ENCODE results near the gene STK38. TPM values are rescaled to one million over a fixed set of nuclear protein-coding genes. Genes with fewer than 3 reads are reported as not detected.
A peak's percentile ranks its signal among the peaks of the same experiment; 100 is the strongest.
"Not testable (repeated sequence)": the region's sequence is repeated elsewhere in the genome, so short reads cannot be mapped to it uniquely, and the experiment has no call there.

Gene STK38
- total RNA-seq (2014; rRNA removed; shearing (Covaris generic)), result 22.3 and 25.7 TPM in 2 replicates

DNA sequence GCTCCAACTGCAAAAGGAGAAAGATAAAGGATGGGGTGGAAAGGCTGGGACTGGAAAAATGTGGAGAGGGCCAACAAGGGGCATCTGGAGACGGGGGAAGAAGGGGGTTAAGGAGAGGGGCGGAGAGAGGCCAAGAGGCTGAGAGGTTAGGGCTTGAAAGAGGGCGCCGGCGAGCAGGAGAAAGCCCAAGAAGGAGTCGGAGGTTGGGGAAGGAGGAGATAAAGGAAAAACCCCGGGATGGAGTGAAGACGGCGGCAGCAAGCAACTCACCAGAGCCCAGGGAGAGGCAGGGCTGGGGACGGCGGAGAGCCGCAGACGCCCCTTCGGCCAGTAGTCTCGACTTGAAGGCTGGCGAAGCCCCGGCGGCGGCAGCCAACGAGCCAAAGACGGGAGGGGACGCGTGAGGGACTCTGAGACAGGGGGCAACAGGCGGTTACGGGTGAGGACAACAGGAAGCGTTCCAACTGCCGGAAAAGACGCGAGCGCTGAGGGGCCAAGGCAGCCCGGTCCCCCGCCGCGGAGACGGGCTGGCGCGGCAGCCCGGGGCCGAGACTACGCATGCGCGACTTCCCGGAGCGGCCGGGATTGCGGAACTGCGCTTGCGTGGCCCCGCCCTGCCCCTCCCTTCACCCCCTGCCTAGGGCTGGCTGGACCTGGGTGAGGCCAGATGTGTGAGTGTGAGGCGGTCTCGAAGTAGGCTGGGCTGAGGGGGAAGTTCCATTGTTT, at the start of gene STK38:
Gene STK38, minus strand, starts transcription at position 560 of the 726 bp plus-strand sequence. CDS start 7,277 bp downstream, outside the sequence.
- DNase-seq (ENCODE audit: low read depth), result peak; percentile 85

DNA sequence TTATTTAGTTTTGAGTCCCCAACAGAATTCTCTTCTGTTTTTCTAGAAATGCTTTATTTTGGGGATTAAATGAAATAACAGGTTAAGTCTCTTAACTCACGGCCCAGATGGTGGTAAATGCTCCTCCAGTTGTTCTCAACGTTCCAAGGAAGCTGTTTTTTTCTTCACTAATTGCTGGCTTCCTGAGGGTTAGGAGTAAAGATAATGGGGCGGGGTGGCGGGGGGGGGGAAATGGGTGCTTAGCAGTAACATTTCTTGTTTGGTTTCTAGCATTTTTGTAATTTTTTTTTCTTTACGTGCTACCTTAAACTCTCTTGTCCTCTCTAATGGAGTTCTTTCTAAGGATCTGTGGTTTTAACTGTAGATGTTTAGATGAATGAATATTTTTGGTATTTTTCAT, 49.1 kb upstream of the STK38 start:
- peak; percentile 43 for DNase-seq (ENCODE audit: low read depth)

DNA sequence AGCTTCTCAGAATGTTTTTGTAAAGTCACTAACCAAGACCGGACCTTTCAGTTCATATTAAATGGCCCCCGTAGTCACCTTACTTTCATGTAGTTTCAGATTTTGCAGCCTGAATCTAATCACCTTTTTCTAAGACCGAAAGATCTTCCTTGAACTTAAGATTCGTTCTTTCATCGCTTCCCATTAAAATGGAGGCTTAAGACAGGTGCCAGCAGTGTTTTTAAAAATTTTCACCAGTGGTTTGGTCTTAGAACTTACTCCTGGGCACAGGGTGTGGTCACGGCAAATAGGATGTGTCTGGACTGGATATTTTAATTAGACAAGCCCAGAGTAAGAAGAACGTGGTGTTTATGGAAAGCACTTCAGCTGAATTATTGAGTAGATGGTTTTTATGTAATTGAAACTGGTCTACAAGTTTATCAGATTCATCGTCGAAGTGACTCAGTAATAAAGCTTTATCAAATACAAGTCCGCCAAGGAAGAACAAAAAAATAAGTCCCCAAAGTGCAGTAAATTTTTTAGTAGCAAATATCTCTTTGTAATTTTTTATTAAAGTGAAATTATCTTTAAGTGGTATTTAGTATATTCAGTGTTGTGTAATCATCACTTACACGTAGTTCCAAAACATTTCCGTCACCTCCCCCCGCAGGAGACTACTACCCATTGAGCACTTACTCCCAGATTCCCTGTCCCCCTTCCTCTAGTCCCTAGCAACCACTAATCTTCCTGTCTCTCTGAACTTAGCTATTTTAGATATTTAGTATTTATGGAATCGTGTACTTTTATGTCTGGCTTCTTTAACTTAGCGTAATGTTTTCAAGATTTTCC, 47.8 kb upstream of the STK38 start:
- peak; percentile 55 for DNase-seq (ENCODE audit: low read depth)

DNA sequence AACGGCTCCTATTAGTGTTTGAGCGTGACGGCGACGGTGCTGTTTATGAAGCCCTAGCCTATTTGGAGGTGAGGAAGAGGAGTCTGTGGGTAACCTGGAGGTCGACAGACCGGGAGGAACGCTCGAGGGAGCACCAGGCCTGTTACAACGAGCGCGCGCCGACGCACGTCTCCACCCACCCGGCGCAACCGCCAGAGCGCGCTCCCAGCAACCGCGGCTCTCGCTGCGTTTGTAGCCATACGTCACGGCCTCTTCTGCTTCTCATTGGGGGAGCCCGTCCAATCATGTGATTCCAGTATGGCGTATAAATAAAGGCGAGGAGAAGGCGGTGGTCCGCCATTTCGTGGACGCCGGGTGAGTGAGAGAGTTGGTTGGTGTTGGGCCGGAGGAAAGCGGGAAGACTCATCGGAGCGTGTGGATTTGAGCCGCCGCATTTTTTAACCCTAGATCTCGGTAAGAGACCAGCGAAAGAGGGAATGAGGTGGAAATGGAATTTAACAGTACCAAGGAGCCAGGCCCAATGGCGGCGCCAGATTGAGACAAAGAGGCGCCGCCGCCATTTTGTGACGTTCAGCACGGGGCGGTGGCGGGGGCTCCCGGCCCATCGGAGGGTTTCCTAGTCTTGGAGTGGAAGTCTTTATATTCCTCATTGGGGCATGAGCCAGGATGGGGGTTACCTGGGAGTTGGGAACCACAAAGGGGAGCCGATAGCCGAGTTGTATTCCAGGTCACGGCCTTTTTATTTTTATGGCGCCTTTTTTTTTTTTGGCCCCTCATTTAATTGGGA, 46.9 kb upstream of the STK38 start, which contains the start of gene SRSF3:
Gene SRSF3, plus strand, starts transcription at position 334 of the 787 bp plus-strand sequence. CDS start 2,401 bp downstream, outside the sequence.
- peak; percentile 98 for DNase-seq (ENCODE audit: low read depth)

DNA sequence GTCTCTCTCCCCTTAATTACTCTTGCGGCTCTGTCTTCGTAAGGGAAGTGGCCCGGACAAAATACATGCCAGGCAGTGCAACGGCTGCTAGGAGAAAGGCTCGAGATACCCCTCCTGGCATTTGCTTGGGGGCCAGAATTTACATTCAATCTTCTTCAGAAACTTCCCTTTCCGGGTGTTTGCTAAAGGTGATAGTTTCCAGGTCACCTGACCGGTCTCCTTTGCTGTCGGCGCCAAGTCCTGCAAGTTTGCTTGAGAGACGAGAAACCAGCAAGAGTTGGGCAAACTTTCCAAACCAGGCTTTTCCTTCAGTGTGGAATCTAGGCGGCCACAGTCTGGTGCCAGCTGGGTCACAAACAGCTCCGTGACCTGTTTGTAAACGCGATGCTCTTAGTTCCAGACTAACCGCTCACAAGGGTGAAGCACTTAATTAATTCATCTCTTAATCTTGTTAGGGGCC, 46.3 kb upstream of the STK38 start:
- peak; percentile 73 for DNase-seq (ENCODE audit: low read depth)

DNA sequence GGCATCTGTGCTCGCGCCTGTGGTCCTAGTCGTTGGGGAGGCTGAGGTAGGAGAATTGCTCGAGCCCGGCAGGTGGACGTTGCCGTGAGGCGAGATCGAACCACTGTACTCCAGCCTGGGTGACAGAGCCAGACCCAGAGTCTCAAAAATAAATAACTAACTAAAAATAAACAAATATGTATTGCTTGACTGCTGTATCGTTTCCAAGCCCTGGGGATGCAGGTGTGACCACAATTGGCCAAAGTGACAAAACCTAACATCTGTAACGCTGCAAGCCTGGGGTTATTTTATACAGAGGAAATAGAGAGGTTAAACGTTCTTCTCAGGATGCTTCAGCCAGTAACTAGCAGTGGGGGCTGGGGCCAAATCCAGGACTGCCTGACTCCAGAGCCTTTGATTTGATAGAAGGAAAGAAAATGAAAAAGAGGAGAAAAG, 45.0 kb upstream of the STK38 start:
- no peak for DNase-seq (ENCODE audit: low read depth)

DNA sequence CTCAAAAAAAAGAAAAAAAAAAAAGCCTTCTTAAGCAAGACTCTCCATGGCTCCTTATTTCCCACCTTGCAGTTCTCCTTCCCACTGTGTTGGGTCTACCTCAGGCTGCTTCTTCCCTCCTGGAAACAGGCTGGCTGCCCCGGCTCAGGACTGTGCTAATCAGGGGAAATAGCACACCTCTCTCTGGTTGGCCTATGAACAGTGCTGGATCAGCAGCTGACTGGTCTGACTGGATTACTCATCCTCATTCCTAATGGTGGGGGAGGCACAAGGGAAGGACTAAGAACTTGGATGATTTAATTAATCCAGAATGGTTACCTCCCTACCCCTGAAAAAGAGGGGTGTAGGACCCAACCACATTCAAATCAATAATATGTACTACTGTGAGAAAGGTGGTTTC, 43.0 kb upstream of the STK38 start:
- DNase-seq (ENCODE audit: low read depth), result peak; percentile 74

DNA sequence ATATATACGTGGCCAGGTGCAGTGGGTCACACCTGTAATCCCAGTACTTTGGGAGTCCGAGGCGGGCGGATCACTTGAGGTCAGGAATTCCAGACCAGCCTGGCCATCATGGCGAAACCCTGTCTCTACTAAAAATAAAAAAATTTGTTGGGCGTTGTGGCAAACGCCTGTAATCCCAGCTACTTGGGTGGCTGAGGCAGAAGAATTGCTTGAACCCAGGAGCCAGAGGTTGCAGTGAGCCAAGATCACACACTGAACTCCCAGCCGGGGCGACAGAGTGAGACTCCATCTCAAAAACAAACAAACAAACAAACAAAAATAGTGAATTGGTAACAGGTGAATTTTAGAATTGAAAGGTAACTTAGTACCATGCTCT, 41.7 kb upstream of the STK38 start:
- not testable (repeated sequence) for DNase-seq (ENCODE audit: low read depth)

DNA sequence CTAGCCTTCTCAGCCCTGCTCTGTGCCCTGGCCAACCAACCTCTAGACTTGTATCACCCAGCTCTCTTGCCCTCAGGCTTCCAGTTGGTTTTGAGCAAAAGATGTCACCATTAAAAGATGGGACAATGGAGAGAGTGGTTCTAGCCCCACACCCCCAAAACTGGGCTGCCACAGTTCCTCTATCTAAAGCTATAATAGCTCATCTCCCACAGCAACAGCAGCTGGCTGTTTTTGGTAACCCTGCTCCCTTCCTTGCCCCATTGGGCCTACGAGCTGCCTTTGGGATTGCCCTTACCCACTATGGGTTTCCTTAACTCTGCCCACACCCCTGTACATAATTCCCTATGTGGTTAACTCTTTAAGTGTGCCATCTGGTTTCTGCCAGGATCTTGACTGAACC, 39.3 kb upstream of the STK38 start:
- DNase-seq (ENCODE audit: low read depth), result no peak

DNA sequence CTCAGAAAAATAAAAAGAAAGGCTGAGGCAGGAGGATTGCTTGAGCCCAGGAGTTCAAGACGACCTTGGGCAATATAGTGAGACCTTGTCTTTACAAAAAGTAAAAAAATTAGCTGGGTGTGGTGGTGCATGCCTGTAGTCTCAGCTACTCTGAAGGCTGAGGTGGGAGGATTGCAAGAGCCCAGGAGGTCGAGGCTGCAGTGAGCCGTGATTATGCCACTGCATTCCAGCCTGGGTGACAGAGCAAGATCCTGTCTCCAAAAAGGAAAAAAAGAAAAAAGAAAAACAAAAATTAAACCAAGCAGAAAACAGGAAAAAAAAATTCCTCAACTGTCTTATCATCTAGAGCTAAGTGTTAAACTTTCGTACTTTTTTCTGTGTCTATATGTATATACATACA, 34.4 kb upstream of the STK38 start:
- no peak for DNase-seq (ENCODE audit: low read depth)

DNA sequence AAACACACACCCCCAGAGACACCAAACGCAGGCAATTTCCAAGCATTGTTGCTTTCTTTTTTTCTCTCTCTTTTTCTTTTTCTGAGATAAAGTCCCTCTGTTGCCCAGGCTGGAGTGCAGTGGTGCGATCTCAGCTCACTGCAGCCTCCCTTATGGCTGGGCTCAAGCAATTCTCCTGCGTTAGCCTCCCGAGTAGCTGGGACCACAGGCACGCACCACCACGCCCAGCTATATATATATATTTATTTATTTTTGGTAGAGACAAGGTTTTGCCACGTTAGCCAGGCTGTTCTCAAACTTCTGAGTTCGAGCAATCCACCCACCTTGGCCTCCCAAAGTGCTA, 32.9 kb upstream of the STK38 start:
- DNase-seq (ENCODE audit: low read depth), result no peak

DNA sequence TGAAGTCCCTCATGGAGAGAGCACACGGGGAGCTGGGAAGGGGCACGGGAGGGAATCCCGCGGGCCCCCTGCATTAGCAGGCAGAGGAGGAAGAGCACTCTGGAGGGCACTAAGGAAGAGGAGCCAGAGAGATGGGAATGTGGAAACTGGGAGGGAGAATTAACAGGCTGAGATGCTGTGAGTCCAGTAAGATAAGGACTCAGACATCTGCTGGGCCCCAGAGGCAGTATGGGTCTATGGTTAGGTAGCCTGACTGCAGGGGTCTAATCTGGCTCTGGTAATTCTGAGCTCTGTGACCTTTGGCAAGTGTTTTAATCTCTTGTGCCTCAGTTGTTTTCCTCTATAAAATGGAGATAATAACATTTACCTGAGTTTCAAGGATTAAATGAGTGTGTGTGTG, 31.2 kb upstream of the STK38 start:
- no peak for DNase-seq (ENCODE audit: low read depth)

DNA sequence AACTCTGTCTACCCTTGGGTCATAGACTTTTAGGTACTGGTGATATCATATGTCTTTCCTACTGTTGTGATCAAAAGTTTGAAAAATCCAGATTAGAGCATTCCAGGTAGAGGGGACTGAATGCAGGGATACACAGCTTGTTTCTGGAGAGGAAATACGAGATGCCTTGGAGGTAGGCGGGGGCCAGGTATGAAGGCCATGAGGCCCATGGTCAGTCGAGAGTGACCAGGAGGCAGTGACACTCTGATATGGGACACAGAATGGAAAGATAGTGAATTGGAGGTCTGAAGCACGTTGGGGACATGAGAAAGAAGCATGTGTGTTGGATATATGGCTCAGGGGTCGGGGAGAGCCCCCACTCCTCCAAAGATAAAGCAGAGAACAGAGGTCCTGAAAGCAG, 30.8 kb upstream of the STK38 start:
- DNase-seq (ENCODE audit: low read depth), result no peak

DNA sequence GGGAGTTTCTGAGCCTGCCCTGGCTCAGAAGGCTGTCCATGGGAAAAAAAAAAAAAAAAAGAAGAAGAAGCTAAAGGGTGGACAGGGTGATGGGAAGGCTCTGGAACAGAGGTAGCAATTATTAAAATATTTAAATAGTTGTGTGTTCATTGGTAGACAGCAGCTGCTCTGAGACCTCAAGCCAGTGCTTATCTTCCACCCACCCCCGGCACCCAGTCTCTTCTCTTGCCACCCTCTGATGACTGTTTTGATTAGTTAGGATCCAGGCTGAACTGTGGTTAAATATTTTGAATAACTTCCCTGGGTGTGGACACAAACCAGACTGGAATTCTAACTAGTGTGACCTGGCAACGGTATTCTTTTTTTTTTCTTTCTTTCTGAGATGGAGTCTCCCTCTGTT, 30.0 kb upstream of the STK38 start:
- DNase-seq (ENCODE audit: low read depth), result peak; percentile 76

DNA sequence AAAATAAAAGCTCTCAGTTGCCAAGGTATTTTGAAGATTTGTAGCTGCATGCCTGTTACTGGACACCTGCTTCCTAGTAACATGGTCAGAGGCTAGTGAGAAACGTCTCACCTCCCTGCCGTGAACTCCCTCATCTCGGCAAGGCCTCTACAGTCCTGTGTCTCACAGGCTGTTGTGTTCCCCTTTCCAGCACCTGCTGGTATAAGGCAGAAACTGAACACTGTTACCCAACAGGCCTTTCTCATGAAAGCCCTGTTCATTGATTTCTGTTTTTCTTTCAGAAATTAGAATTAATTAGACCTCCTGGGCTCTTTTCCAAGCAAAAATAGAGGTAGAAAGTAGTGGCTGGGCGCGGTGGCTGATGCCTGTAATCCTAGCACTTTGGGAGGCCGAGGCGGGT, 29.3 kb upstream of the STK38 start:
- DNase-seq (ENCODE audit: low read depth), result no peak

DNA sequence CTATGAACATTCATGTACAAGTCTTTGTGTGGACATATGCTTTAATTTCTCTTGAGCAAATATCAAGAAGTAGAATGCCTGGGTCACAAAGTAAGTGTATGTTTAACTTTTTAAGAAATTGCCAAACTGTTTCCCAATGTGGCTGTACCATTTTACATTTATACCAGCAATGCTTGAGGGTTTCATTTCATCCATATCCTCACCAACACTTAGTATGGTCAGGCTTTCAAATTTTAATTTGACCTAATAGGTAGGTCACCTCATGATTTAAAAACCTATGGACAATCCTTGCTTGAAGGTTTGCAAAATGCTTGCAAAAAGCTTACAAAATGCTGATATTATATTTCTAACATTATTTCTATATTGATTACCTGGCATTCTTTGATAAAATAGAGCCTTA, 27.4 kb upstream of the STK38 start:
- DNase-seq (ENCODE audit: low read depth), result no peak

DNA sequence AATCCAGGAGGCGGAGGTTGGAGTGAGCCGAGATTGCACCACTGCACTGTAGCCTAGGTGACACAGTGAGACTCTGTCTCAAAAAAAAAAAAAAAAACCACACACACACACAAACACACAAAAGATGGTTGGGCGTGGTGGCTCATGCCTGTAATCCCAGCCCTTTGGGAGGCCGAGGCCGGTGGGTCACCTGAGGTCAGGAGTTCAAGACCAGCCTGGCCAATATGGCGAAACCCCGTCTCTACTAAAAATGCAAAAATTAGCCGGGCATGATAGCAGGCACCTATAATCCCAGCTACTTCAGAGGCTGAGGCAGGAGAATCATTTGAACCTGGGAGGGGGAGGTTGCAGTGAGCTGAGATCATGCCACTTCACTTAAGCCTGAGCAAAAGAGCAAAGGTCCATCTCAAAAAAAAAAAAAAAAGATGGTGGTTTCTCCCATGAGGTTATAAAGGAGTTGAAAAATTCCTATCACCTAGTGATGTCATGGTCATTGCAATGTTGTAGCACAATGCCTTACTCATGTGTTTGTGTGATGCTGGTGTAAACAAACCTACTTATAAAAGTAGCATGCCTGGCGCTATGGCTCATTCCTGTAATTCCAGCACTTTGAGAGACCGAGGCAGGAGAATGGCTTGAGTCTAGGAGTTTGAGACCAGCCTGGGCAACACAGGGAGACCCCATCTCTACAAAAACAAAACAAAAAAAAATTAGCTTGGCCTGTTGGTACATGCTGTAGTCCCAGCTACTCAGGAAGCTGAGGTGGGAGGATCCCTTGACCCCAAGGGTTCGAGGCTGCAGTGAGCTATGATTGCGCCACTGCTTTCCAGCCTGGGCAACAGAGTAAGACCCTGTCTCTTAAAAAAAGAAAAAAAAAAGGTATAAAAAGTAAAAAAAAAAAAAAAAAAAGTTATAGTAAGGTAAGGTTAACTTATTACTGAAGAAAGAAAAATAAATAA, 25.4 kb upstream of the STK38 start:
- DNase-seq (ENCODE audit: low read depth), result not testable (repeated sequence)

DNA sequence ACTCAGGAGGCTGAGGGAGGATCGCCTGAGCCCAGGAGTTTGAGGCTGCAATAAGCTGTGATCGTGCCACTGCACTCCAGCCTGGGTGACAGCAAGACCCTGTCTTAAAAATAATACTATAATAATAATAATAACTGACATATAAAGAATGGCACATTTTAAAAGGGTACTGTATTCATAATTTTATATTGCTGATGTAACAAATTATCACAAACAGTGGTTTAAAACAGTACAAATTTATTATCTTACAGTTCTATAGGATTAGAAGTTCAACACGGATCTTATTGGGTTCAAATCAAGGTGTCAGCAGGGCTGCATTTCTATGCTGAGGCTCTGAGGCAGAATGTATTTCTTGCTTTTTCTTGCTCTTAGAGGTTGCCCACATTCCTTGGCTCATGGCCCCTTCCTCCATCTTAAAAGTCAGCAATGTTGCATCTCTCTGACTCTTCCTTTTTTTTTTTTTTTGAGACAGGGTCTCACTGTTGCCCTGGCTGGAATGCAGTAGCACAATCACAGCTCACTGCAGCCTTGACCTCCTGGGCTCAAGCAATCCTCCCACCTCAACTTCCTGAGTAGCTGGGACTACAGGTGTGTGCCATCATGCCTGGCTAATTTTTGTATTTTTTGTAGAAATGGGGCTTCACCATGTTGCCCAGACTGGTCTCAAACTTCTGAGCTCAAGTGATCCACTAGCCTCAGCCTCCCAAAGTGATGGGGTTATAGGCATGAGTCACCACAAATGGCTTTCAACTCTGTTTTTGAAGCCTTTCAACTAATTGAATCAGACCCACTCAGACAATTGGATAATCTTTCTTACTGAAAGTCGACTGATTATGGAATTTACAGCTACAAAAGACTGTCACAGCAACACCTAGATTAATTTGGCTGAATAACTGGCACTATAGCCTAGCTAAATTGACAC, 24.1 kb upstream of the STK38 start:
- DNase-seq (ENCODE audit: low read depth), result no peak

DNA sequence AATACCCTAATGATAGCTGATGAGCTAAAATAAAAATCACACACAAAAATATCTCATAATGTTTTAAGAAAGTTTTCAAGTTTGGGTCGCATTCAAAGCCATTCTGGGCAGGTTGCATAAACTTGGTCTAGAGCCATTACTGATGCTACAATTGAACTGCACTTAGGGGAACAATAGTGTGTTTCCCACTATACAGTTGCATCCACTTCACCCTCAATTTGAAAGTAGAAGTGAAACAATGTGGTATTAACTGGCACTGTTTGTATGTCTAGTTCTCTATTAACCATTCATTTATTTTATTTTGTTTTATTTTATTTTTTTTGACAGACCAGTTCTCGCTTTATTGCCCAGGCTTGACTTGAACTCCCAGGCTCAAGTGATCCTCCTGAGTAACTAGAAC, 23.0 kb upstream of the STK38 start:
- DNase-seq (ENCODE audit: low read depth), result no peak

DNA sequence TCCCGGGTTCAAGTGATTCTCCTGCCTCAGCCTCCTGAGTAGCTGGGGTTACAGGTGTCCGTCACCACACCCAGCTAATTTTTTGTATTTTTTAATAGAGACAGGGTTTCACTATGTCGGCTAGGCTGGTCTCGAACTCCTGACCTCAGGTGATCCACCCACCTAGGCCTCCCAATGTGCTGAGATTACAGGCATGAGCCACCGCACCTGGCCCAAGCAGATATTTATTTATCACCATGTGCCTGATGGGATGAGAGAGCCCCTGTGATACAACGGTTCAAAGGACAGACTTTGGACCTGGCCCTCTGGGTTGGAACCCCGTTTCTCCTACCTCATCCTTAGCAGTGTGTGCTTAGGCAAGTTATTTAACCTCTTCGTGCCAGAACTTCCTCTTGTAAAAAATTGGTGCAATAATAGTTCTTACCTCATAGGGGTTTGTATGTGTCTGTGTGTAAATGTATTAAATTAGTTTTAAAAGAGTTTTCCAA, 19.2 kb upstream of the STK38 start:
- DNase-seq (ENCODE audit: low read depth), result no peak
